ENCODE measurements around the gene JPH3.

DNA sequence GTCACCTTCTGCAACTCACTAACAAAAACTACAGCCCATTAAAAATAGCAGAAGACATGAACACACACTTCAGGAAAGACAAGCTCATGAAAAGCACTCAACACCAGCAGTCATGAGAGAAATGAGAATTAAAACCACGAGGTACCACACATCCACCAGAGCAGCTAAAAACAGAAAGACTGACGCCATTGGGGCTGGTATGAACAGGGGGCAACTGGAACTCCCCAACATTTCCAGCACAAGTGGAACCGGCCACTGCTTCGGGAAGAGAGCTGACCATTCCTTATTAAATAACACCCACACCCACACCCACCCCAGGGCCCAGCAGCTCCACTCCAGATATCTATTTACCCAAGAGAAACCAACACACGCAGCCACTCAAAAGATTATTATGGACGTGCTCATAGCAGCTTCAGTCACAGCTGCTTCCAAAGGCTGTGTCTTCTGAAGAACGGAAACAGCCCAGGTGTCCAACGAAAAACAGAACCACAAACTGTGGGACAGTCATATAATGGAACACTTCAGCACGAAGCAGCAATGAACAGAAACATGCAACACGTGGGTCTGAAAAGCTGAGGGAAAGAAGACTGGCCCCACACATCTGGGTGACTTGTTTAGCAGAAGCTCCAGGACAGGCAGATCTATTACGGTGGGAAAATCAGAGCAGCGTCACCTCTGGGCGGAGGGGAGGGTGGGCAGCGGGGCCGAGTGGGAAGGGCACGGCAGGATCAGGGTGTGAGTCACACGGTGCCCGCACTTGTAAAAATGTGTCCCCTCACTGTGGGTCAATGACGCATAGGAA is 122.4 kb downstream of the JPH3 start:
- TF ChIP-seq EP300 (IDR thresholded peaks at IDR 0.05) (no peak), CTCF (IDR thresholded peaks at IDR 0.05) (no peak), POLR2A (IDR thresholded peaks at IDR 0.05) (no peak)

All from tibial nerve (tissue), 4 donors.